Transverse colon (tissue), 3 donors: ENCODE results near the gene DNASE1L3.

Experiments
- POLR2A ChIP-seq: fragments of 450-650 bp; IDR thresholded peaks from one replicate; pipeline ENCODE4 v1.6.1; 2016; ENCODE audit warnings: antibody characterized with exemption, mild to moderate bottlenecking, moderate library complexity
- TF ChIP-seq, protein P1 (sequence below), 5 experiments: fragments of 200-600 bp in 3 of 5; fragments of 450-650 bp in 2 of 5; sonication (generic) in 3 of 5; IDR thresholded peaks; 1 replicate in 2 of 5; 2 replicates in 3 of 5; pipeline ENCODE4 v1.5.1; 2016 to 2017; ENCODE audit warnings: antibody characterized with exemption in 5 of 5, inconsistent platforms in 3 of 5, mild to moderate bottlenecking in 2 of 5, moderate library complexity in 1 of 5

DNA sequence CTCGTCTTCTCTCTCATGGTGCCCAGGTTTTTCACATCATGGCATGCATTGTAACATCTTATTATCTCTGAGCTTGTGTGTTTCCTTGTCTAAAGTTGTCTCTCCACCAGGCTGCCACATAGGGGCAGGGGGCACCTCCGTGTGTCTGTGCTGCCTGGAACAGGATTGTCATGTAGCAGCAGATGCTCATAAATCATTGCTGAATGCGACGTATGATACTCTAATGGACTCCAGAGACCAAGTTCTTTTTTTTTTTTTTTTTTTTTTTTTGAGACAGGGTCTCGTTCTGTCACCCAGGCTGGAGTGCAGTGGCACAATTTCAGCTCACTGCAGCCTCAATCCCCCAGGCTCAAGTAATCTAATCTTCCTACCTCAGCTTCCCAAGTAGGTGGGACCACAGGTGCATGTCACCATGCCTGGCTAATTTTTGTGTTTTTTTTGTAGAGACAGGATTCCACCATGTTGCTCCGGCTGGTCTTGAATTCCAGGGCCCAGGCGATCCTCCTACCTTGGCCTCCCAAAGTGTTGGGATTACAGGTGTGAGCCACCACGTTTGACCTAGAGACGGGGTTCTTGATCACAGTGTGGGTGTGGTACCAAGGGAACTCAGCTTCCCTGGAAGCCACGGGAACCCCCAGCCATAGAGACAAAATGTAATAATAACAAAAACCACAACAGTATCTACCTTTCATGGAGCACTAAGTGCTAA lies 4.7 kb upstream of the DNASE1L3 start:
- TF ChIP-seq, protein P1, sequence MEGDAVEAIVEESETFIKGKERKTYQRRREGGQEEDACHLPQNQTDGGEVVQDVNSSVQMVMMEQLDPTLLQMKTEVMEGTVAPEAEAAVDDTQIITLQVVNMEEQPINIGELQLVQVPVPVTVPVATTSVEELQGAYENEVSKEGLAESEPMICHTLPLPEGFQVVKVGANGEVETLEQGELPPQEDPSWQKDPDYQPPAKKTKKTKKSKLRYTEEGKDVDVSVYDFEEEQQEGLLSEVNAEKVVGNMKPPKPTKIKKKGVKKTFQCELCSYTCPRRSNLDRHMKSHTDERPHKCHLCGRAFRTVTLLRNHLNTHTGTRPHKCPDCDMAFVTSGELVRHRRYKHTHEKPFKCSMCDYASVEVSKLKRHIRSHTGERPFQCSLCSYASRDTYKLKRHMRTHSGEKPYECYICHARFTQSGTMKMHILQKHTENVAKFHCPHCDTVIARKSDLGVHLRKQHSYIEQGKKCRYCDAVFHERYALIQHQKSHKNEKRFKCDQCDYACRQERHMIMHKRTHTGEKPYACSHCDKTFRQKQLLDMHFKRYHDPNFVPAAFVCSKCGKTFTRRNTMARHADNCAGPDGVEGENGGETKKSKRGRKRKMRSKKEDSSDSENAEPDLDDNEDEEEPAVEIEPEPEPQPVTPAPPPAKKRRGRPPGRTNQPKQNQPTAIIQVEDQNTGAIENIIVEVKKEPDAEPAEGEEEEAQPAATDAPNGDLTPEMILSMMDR (IDR thresholded peaks at IDR 0.05), result no peak
- no peak for TF ChIP-seq POLR2A
